HEK293 (cell line): ENCODE measurements around the gene MTARC2.
A peak's percentile ranks its signal among the peaks of the same experiment; 100 is the strongest.

ENCODE experiments used
- CTCF ChIA-PET: fragments of 350-600 bp; formaldehyde crosslinking; extraction: SDS; loops from one replicate; lab custom pipeline; 2021; ENCODE audit warnings: antibody characterized with exemption; lab: Yijun Ruan, JAX
- POLR2A ChIA-PET: fragments of 300-600 bp; formaldehyde crosslinking; extraction: SDS; loops from one replicate; lab custom pipeline; 2020; ENCODE audit warnings: antibody characterized with exemption, inconsistent platforms; lab: Yijun Ruan, JAX
- H3K27ac ChIP-seq: fragments of 200-500 bp; sonication (Bioruptor generic); 2 replicates; pipeline ENCODE4 v1.5.1; 2014; ENCODE audit warnings: low read depth, low read length, control low read depth, inconsistent platforms; ENCODE audit errors: extremely low read depth
- H3K36me3 ChIP-seq, 2 experiments: fragments of 200-500 bp in 1 of 2; sonication (Bioruptor generic) in 1 of 2; 1 replicate in 1 of 2; 2 replicates in 1 of 2; pipeline ENCODE4 v1.5.1; 2014 to 2017; ENCODE audit warnings: inconsistent platforms in 2 of 2, low read length in 2 of 2; ENCODE audit not compliant: control insufficient read depth in 2 of 2, insufficient read depth in 1 of 2
- H3K4me1 ChIP-seq: fragments of 200-500 bp; sonication (Bioruptor generic); 2 replicates; pipeline ENCODE4 v1.5.1; 2014; ENCODE audit warnings: mild to moderate bottlenecking, low read length, inconsistent platforms; ENCODE audit not compliant: control insufficient read depth, insufficient read depth
- H3K4me3 ChIP-seq: 2 replicates; pipeline ENCODE4 v1.5.1; 2011; ENCODE audit warnings: low read depth, mild to moderate bottlenecking, control low read depth, low read length, moderate library complexity
- H3K9me3 ChIP-seq: fragments of 200-500 bp; sonication (Bioruptor generic); 2 replicates; pipeline ENCODE4 v1.5.1; 2014; ENCODE audit warnings: low read depth, low read length, inconsistent platforms; ENCODE audit not compliant: control insufficient read depth, insufficient read depth
- GLI4 ChIP-seq: fragments of 450-650 bp; formaldehyde crosslinking; IDR thresholded peaks from 2 replicates; pipeline ENCODE4 v1.5.1; 2016; ENCODE audit warnings: missing biosample characterization, missing genetic modification characterization
- HIC1 ChIP-seq: fragments of 450-650 bp; formaldehyde crosslinking; IDR thresholded peaks from 2 replicates; pipeline ENCODE4 v1.5.1; 2016; ENCODE audit warnings: missing biosample characterization, missing genetic modification characterization
- MZF1 ChIP-seq: fragments of 450-650 bp; formaldehyde crosslinking; IDR thresholded peaks from 2 replicates; pipeline ENCODE4 v1.5.1; 2017; ENCODE audit warnings: missing biosample characterization, missing genetic modification characterization, borderline replicate concordance
- WT1 ChIP-seq: fragments of 450-650 bp; formaldehyde crosslinking; IDR thresholded peaks from 2 replicates; pipeline ENCODE4 v1.5.1; 2016; ENCODE audit warnings: missing biosample characterization, missing genetic modification characterization
- ZBTB17 ChIP-seq: fragments of 450-650 bp; formaldehyde crosslinking; IDR thresholded peaks from 2 replicates; pipeline ENCODE4 v1.5.1; 2016; ENCODE audit warnings: missing biosample characterization, missing genetic modification characterization
- ZBTB44 ChIP-seq: fragments of 450-650 bp; IDR thresholded peaks from 2 replicates; pipeline ENCODE4 v1.5.1; 2018; ENCODE audit warnings: missing biosample characterization, mild to moderate bottlenecking, missing genetic modification characterization
- ZEB2 ChIP-seq: fragments of 450-650 bp; formaldehyde crosslinking; IDR thresholded peaks from 2 replicates; pipeline ENCODE4 v1.5.1; 2016; ENCODE audit warnings: missing biosample characterization, missing genetic modification characterization
- ZNF184 ChIP-seq: fragments of 450-650 bp; IDR thresholded peaks from 2 replicates; pipeline ENCODE4 v1.5.1; 2018; ENCODE audit warnings: missing biosample characterization, mild to moderate bottlenecking, missing genetic modification characterization
- ZNF239 ChIP-seq: fragments of 450-650 bp; formaldehyde crosslinking; IDR thresholded peaks from 2 replicates; pipeline ENCODE4 v1.5.1; 2016; ENCODE audit warnings: missing biosample characterization, missing genetic modification characterization
- ZNF341 ChIP-seq: fragments of 450-650 bp; formaldehyde crosslinking; IDR thresholded peaks from 2 replicates; pipeline ENCODE4; 2016; ENCODE audit warnings: low read depth, missing biosample characterization, missing genetic modification characterization
- ZNF488 ChIP-seq: fragments of 450-650 bp; formaldehyde crosslinking; IDR thresholded peaks from 2 replicates; pipeline ENCODE4 v1.5.1; 2016; ENCODE audit warnings: missing biosample characterization, missing genetic modification characterization
- ZNF514 ChIP-seq: fragments of 450-650 bp; formaldehyde crosslinking; IDR thresholded peaks from 2 replicates; pipeline ENCODE4 v1.5.1; 2016; ENCODE audit warnings: missing biosample characterization, missing genetic modification characterization
- ZNF529 ChIP-seq: fragments of 450-650 bp; formaldehyde crosslinking; IDR thresholded peaks from 2 replicates; pipeline ENCODE4 v1.5.1; 2017; ENCODE audit warnings: missing genetic modification characterization, missing biosample characterization; ENCODE audit not compliant: insufficient replicate concordance
- ZNF558 ChIP-seq: fragments of 450-650 bp; formaldehyde crosslinking; IDR thresholded peaks from 2 replicates; pipeline ENCODE4 v1.5.1; 2016; ENCODE audit warnings: missing biosample characterization, missing genetic modification characterization
- ZNF580 ChIP-seq: fragments of 450-650 bp; formaldehyde crosslinking; IDR thresholded peaks from 2 replicates; pipeline ENCODE4 v1.5.1; 2016; ENCODE audit warnings: missing biosample characterization, missing genetic modification characterization

MTARC2 gene

GRCh38 chr1:220783453-220783852 lies 35.3 kb downstream of the MTARC2 start:
- Histone ChIP-seq H3K27ac (no peak overlapping the region), H3K4me1 (peaks cover 3% of the 10 kb centered on the region), H3K9me3 (no peaks in the 10 kb centered on the region), H3K36me3 (peaks cover 4 to 41% of the 10 kb centered on the region in 2 experiments), H3K4me3 (no peak overlapping the region)
- TF ChIP-seq ZNF488 (tag by site-specific recombination) (no peak), ZEB2 (tag by site-specific recombination) (no peak), ZNF558 (tag by site-specific recombination) (no peak), ZNF239 (tag by site-specific recombination) (no peak), ZBTB17 (tag by site-specific recombination) (peak; percentile 31; the same call in 1 of the 2 replicates), ZNF529 (tag by site-specific recombination) (no peak), GLI4 (no peak), WT1 (tag by site-specific recombination) (no peak)
- CTCF ChIA-PET = interaction anchor here (0.5 to 1.1 kb wide), 3 partner anchors 50 to 565 kb away, joined by 3 read pairs; no protein-coding TSS in a partner anchor
- POLR2A ChIA-PET = no interaction called here

GRCh38 chr1:220784751-220785150 lies 36.6 kb downstream of the MTARC2 start:
- TF ChIP-seq ZBTB17 (tag by site-specific recombination) (no peak), ZNF184 (no peak), ZNF341 (tag by site-specific recombination) (no peak), ZBTB44 (no peak), HIC1 (no peak), ZNF514 (tag by site-specific recombination) (no peak)
- TF ChIP-seq, all 188 proteins: peak for 0
- Histone ChIP-seq H3K36me3 (peaks cover 4 to 33% of the 10 kb centered on the region in 2 experiments), H3K4me3 (no peak overlapping the region), H3K9me3 (no peaks in the 10 kb centered on the region), H3K4me1 (peaks cover 3% of the 10 kb centered on the region), H3K27ac (no peak overlapping the region)
- CTCF ChIA-PET = interaction anchor here (3.0 kb wide), 1 partner anchor 9 kb away, joined by 28 read pairs; no protein-coding TSS in a partner anchor
- POLR2A ChIA-PET = interaction anchor here (0.8 kb wide), 1 partner anchor 37 kb away, joined by 3 read pairs; the partner anchor contains the start of gene MTARC2

GRCh38 chr1:220785166-220786056 lies 37.3 kb downstream of the MTARC2 start:
- POLR2A ChIA-PET = interaction anchor here (0.8 kb wide), 1 partner anchor 38 kb away, joined by 3 read pairs; the partner anchor contains the start of gene MTARC2
- CTCF ChIA-PET = interaction anchor here (0.5 to 3.0 kb wide), 5 partner anchors 10 to 1489 kb away, joined by 3 to 28 read pairs (median 3); no protein-coding TSS in a partner anchor
- peaks cover 3% of the 10 kb centered on the region for H3K4me1 ChIP-seq
- no peak overlapping the region for H3K4me3 ChIP-seq
- H3K9me3 ChIP-seq = no peaks in the 10 kb centered on the region
- peaks cover 4 to 26% of the 10 kb centered on the region in 2 experiments for H3K36me3 ChIP-seq
- TF ChIP-seq ZBTB17 (tag by site-specific recombination) = no peak
- no peak for TF ChIP-seq ZNF580 (tag by site-specific recombination)
- TF ChIP-seq MZF1 = peak; percentile 93; the same call in 1 of the 2 replicates
- no peak overlapping the region for H3K27ac ChIP-seq
